TTC549 (cell line): Measurements from ENCODE around the gene PDE5A.

Experiments used
- FAIRE-seq: peaks from 2 replicates; lab custom pipeline; 2012; peaks lifted over from hg19 to GRCh38; lab: Jason Lieb, UNC

The PDE5A gene

GRCh38 chr4:119521268-119521667 lies 107.3 kb downstream of the PDE5A start:
- FAIRE-seq: no peak

GRCh38 chr4:119518915-119519410 lies 109.6 kb downstream of the PDE5A start:
- FAIRE-seq: no peak

- no peak for FAIRE-seq
Measured at GRCh38 chr4:119518230-119518892, 110.2 kb downstream of the PDE5A start.

GRCh38 chr4:119517361-119518229 lies 111.0 kb downstream of the PDE5A start:
- FAIRE-seq: no peak

GRCh38 chr4:119512398-119512797 lies 116.2 kb downstream of the PDE5A start:
- no peak for FAIRE-seq

- no peak for FAIRE-seq
Measured at GRCh38 chr4:119510395-119511149, 118.0 kb downstream of the PDE5A start.

- FAIRE-seq: no peak
Measured at GRCh38 chr4:119508281-119508680, 120.3 kb downstream of the PDE5A start.

GRCh38 chr4:119506806-119507205 lies 121.8 kb downstream of the PDE5A start:
- FAIRE-seq: no peak

GRCh38 chr4:119504616-119505015 lies 124.0 kb downstream of the PDE5A start:
- FAIRE-seq: no peak

GRCh38 chr4:119501740-119502139 lies 126.9 kb downstream of the PDE5A start:
- no peak for FAIRE-seq

GRCh38 chr4:119498527-119498926 lies 130.1 kb downstream of the PDE5A start:
- FAIRE-seq: no peak

GRCh38 chr4:119493886-119494285 lies 134.7 kb downstream of the PDE5A start:
- no peak for FAIRE-seq

- peak; percentile 79 for FAIRE-seq
Measured at GRCh38 chr4:119493419-119493818, 135.2 kb downstream of the PDE5A start.

- peak; percentile 40 for FAIRE-seq
Measured at GRCh38 chr4:119490335-119490734, 138.3 kb downstream of the PDE5A start.

- FAIRE-seq: no peak
Measured at GRCh38 chr4:119489305-119489704, 139.3 kb downstream of the PDE5A start.

- FAIRE-seq: no peak
Measured at GRCh38 chr4:119480331-119480730, 148.3 kb downstream of the PDE5A start.

- no peak for FAIRE-seq
Measured at GRCh38 chr4:119479835-119480234, 148.8 kb downstream of the PDE5A start.

GRCh38 chr4:119479180-119479808 lies 149.3 kb downstream of the PDE5A start:
- FAIRE-seq: no peak

GRCh38 chr4:119478446-119479179 lies 150.0 kb downstream of the PDE5A start:
- no peak for FAIRE-seq

- no peak for FAIRE-seq
Measured at GRCh38 chr4:119477412-119478053, 151.1 kb downstream of the PDE5A start.

- no peak for FAIRE-seq
Measured at GRCh38 chr4:119471259-119471658, 157.3 kb downstream of the PDE5A start.
